ENCODE data around the gene JPH2. TPM values are rescaled to one million over a fixed set of nuclear protein-coding genes. Genes with fewer than 3 reads are reported as not detected.

The JPH2 gene
- total RNA-seq, 1 donor from 2014 or later = 2.9 TPM

DNA sequence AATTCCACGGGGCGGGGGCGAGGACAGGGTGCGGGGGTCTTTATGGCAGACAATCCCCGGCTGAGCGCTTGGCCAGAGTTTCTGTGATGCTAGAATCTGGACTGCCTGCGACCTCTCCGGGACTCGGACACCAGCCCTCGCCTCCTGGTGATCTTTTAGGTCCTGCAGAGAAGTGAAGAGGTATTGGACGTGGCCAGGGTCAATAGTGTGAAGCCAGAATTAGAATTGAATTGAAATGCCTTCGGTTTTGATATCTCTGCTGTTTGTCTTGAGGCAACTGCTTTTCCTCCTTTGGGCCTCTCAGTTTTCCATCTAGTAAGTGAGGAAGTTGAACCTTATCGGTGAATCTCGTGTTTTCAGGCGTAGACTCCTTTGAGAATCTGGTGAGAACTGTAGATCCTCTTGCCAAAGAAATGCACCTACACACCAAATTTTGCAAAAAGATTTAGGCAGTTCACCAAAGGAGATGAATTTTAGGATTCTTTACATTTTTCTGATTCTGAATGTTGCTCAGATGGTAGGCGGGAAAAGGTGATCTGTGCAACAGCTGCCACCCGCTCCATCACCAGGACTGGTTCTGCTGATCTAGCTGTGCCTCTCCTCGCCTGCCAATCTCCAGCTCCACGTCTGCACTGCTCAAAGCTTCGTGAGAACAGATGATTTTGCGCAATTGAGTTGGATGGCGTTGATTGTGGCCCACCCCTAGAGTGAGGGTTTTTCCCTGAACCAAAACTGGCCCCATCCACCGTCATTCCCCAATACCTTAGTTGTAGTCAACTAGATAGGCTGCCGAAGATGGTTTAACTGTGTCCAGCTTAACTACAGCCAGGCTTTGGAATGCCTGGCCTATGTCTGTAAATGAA is 24.4 kb upstream of the JPH2 start:
- no peak for DNase-seq (ENCODE audit: low read depth)
- H3K4me3 ChIP-seq (ENCODE audit: low read depth, low read length) = peak overlapping the region; percentile 89
- TF ChIP-seq, protein P1, sequence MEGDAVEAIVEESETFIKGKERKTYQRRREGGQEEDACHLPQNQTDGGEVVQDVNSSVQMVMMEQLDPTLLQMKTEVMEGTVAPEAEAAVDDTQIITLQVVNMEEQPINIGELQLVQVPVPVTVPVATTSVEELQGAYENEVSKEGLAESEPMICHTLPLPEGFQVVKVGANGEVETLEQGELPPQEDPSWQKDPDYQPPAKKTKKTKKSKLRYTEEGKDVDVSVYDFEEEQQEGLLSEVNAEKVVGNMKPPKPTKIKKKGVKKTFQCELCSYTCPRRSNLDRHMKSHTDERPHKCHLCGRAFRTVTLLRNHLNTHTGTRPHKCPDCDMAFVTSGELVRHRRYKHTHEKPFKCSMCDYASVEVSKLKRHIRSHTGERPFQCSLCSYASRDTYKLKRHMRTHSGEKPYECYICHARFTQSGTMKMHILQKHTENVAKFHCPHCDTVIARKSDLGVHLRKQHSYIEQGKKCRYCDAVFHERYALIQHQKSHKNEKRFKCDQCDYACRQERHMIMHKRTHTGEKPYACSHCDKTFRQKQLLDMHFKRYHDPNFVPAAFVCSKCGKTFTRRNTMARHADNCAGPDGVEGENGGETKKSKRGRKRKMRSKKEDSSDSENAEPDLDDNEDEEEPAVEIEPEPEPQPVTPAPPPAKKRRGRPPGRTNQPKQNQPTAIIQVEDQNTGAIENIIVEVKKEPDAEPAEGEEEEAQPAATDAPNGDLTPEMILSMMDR (conservative IDR thresholded peaks at IDR 0.05; ENCODE audit: low read depth, low read length) = no peak

DNA sequence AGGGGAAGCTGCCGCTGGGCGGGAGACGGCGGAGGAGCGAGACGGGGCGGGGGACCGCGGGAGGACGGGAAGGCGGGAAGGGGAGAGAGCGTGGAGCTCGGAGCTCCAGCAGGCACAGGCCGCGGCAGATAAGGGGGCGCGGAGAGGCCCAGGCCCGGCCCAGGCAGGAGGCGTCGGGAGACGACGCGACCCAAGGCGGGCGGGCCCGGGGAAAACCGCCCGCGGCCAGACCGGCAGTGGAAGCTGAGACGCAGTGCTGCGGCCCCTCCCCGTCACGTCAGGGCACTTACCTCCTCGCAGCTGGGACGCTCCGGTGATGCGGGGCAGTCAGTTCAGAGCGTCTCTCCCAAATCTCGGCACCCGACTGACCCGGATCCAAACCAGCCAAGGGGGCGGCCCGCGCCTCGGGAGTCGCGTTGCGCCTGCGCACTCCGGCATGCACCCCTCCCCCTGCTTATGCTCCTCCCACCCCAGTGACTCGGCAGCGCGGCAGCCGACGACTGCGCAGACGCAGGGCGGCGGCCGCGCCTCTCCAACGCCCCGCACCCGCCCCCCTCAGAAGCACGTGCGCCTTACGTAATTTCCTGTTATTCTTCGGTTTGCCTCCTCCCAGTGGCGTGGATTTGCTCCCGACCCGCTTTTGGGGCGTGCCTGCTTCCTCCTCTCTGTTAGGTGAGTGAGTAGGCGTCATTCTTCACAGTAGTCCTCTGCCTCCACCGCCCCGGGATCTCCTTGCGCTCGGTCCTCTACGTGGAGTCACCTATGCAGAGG is 23.6 kb upstream of the JPH2 start, which contains the start of gene OSER1:
TSS of gene OSER1 (minus strand) at position 366 of the 771 bp plus-strand sequence. CDS start 3,814 bp downstream, outside the sequence.
- TF ChIP-seq, protein P1 (conservative IDR thresholded peaks at IDR 0.05; ENCODE audit: low read depth, low read length) = no peak
- peak; percentile 75 for DNase-seq (ENCODE audit: low read depth)
- peak within 1 kb of the TSS; percentile 89 for H3K4me3 ChIP-seq (ENCODE audit: low read depth, low read length)

DNA sequence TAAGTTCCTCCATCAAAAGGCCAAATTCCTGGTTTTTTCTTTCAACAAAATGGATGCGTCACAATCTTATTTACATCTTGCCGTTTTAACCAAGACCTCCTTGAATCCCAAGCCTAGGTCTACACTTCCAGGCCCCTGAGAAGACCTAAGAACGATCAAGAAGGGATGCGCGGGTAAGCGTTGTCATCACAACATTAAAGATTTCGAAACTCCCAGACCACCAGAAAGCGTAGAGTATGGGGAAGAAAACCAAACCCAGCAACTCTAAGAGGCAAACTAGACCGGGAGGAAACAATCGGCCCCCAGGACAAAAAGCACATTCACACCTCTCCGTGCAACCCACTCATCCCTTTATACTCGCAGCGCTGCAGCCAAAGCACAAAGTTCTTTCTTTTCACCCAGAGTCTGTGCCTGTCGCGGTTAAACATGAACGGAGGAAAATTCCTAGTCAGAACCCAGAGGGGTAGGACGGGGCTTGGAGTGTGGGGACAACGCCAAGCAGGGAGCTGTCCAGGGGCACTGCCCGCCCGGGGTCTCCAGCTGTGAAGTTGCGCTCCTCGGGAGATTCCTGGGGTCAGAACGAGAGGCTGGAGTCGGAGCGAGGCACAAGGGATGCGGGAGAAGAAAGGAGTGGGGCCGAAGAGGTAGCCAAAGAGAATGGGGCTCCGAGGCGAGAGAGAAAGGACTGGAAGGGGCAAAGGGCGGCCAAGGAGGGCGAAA is 22.9 kb upstream of the JPH2 start:
- H3K4me3 ChIP-seq (ENCODE audit: low read depth, low read length) = peak overlapping the region; percentile 89
- no peak for DNase-seq (ENCODE audit: low read depth)
- TF ChIP-seq, protein P1 (conservative IDR thresholded peaks at IDR 0.05; ENCODE audit: low read depth, low read length) = no peak

DNA sequence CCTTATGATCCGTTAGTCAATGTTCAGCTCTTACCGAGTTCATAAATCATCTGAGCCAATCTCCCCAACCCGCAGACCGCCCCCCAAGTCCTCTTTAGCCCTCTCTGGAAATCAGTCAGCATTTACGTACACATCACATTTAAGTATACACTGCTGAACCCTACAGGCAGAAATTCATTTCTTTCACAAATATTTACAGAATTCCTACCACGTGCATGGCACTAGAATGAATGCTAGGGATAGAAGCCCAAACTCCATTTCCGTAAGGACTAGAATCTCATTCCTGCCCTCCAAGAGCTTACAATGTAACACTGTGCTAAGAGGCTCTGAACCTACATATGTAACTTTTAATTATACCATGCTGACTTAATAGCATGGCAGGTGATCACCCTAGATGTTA is 21.8 kb upstream of the JPH2 start:
- no peak for DNase-seq (ENCODE audit: low read depth)

DNA sequence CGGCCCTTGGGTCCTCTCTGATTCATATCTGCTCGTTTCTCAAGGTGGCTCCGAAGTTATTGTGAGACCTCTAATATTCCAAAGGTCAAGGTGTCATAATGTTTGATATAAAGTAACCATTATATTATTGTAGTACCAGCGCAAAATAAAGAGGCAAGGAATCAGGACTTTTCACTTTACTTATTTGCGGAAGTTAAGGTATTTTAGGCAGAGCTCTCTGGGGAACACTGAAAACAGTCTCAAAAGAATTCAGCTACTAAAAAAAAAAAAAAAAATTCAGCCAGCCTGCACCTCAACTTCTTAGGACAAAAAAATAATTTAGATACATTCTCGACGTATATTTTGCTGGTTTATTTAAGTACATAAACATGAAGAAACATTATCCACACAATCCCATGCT is 21.2 kb upstream of the JPH2 start:
- TF ChIP-seq, protein P1 (conservative IDR thresholded peaks at IDR 0.05; ENCODE audit: low read depth, low read length) = no peak
- H3K4me3 ChIP-seq (ENCODE audit: low read depth, low read length) = peak overlapping the region; percentile 89
- DNase-seq (ENCODE audit: low read depth) = no peak

More for the DNA sequence above, 21.8 kb upstream of the JPH2 start:
- TF ChIP-seq, protein P1 (conservative IDR thresholded peaks at IDR 0.05; ENCODE audit: low read depth, low read length) = no peak
- H3K4me3 ChIP-seq (ENCODE audit: low read depth, low read length) = peak overlapping the region; percentile 89

DNA sequence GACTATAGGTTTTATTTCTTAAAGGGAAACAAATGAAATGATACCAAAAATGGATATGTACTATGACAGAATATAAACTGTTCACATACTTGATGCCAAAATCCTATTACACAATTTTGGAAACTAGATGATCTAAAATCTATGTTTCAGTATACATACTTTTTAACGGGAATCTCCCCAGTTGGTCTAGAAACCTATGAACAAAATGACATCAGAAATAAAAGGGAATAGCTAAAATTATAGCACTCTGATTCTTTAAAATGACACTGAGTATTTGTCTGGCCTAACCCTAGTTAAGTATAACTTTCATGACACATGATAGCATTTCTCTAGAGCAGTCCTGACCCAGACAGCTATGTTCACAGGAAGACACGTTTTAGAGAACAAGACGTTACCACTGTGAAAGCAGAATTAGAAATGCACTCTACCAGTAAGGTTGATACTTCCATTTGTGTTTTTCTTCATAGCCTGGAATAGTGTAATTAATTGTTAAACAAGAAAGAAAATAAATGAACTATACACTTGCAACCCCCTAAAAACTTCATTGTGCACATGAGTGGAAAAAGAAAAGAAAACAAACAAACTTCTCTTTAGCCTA is 20.2 kb upstream of the JPH2 start:
- TF ChIP-seq, protein P1 (conservative IDR thresholded peaks at IDR 0.05; ENCODE audit: low read depth, low read length) = no peak
- no peak for DNase-seq (ENCODE audit: low read depth)
- no peak overlapping the region for H3K4me3 ChIP-seq (ENCODE audit: low read depth, low read length)
